CD14-positive monocyte (primary cell): ENCODE measurements around the gene NFYC. TPM values are rescaled to one million over a fixed set of nuclear protein-coding genes. Genes with fewer than 3 reads are reported as not detected.

ENCODE experiments used
- DNase-seq, 3 donors: peaks; one replicate each; pipeline ENCODE4 v3.0.0-alpha.2; 2011 to 2022
- H2AFZ ChIP-seq: 2 replicates; pipeline ENCODE4 v1.6.0; 2012; ENCODE audit warnings: mild to moderate bottlenecking, low read depth, low read length, inconsistent platforms; ENCODE audit not compliant: insufficient read depth, poor library complexity, severe bottlenecking
- H3K27ac ChIP-seq, 2 donors: 1 replicate in 1 of 2; 2 replicates in 1 of 2; pipeline ENCODE4 v1.5.1; 2012 to 2013; ENCODE audit warnings: low read length in 2 of 2, control low read depth in 1 of 2, inconsistent platforms in 1 of 2, low read depth in 1 of 2, mild to moderate bottlenecking in 1 of 2
- H3K27me3 ChIP-seq, 2 donors: one replicate each; pipeline versions ENCODE4 v1.6.0 to v1.6.1; 2011 to 2013; ENCODE audit warnings: low read length in 2 of 2; ENCODE audit not compliant: control insufficient read depth in 2 of 2, insufficient read depth in 2 of 2
- H3K36me3 ChIP-seq, 2 donors: replicated peaks in 1 of 2; 1 replicate in 1 of 2; 2 replicates in 1 of 2; pipeline versions ENCODE4 v1.5.1 to v1.6.1; 2012 to 2013; ENCODE audit warnings: low read length in 2 of 2, control low read depth in 1 of 2, inconsistent platforms in 1 of 2, mild to moderate bottlenecking in 1 of 2; ENCODE audit not compliant: insufficient read depth in 2 of 2, control insufficient read depth in 1 of 2
- H3K4me1 ChIP-seq, 2 donors: 1 replicate in 1 of 2; 2 replicates in 1 of 2; pipeline versions ENCODE4 v1.5.1 to v1.6.1; 2012 to 2013; ENCODE audit warnings: low read length in 2 of 2, control low read depth in 1 of 2, inconsistent platforms in 1 of 2, mild to moderate bottlenecking in 1 of 2, moderate library complexity in 1 of 2; ENCODE audit not compliant: insufficient read depth in 2 of 2, control insufficient read depth in 1 of 2
- H3K4me2 ChIP-seq: replicated peaks from 2 replicates; pipeline ENCODE3; 2012; ENCODE audit warnings: low read length, moderate library complexity, mild to moderate bottlenecking; ENCODE audit not compliant: poor library complexity, severe bottlenecking; ENCODE audit errors: extremely low read depth
- H3K4me3 ChIP-seq, 3 experiments: fragments of 200-600 bp in 1 of 3; sonication (generic) in 1 of 3; replicated peaks in 1 of 3; 1 replicate in 2 of 3; 2 replicates in 1 of 3; pipeline ENCODE4 v1.5.1; 2011 to 2013; ENCODE audit warnings: low read length in 3 of 3, mild to moderate bottlenecking in 3 of 3, control low read depth in 2 of 3, low read depth in 2 of 3, inconsistent platforms in 1 of 3, moderate library complexity in 1 of 3
- H3K79me2 ChIP-seq: 2 replicates; pipeline ENCODE4 v1.6.0; 2012; ENCODE audit warnings: mild to moderate bottlenecking, control low read depth, inconsistent platforms, low read length, moderate library complexity; ENCODE audit not compliant: insufficient read depth
- H3K9ac ChIP-seq: 2 replicates; pipeline ENCODE4 v1.6.0; 2017; ENCODE audit warnings: low read length, mild to moderate bottlenecking; ENCODE audit not compliant: insufficient read depth, poor library complexity, severe bottlenecking
- H3K9me3 ChIP-seq, 2 donors: replicated peaks in 1 of 2; 1 replicate in 1 of 2; 2 replicates in 1 of 2; pipeline versions ENCODE4 v1.5.1 to v1.6.1; 2012 to 2013; ENCODE audit warnings: low read length in 2 of 2, control low read depth in 1 of 2; ENCODE audit not compliant: control insufficient read depth in 1 of 2, insufficient read depth in 1 of 2
- H4K20me1 ChIP-seq: 2 replicates; pipeline ENCODE4 v1.6.0; 2012; ENCODE audit warnings: mild to moderate bottlenecking, low read length, control low read depth, moderate library complexity; ENCODE audit not compliant: insufficient read depth
- H3K27ac Mint-ChIP-seq, 7 donors: one replicate each; pipeline ENCODE4 v1.8.0; 2020; ENCODE audit warnings: mild to moderate bottlenecking in 7 of 7, mixed read lengths in 7 of 7, moderate library complexity in 6 of 7, inconsistent platforms in 2 of 7
- H3K27me3 Mint-ChIP-seq, 3 donors: one replicate each; pipeline ENCODE4 v1.8.0; 2021 to 2022; ENCODE audit warnings: low read depth in 3 of 3, mild to moderate bottlenecking in 3 of 3, mixed read lengths in 3 of 3, moderate library complexity in 3 of 3, inconsistent platforms in 1 of 3
- H3K36me3 Mint-ChIP-seq, 2 donors: one replicate each; pipeline ENCODE4 v1.8.0; 2020; ENCODE audit warnings: mixed read lengths in 2 of 2, inconsistent platforms in 1 of 2, mild to moderate bottlenecking in 1 of 2
- H3K4me1 Mint-ChIP-seq: one replicate; pipeline ENCODE4 v1.8.0; 2020; ENCODE audit warnings: mild to moderate bottlenecking, mixed read lengths
- H3K4me3 Mint-ChIP-seq, 2 donors: one replicate each; pipeline ENCODE4 v1.8.0; 2020; ENCODE audit warnings: mild to moderate bottlenecking in 2 of 2, mixed read lengths in 2 of 2, moderate library complexity in 1 of 2
- H3K9me3 Mint-ChIP-seq, 7 donors: one replicate each; pipeline ENCODE4 v1.8.0; 2020 to 2022; ENCODE audit warnings: mixed read lengths in 7 of 7, mild to moderate bottlenecking in 6 of 7, moderate library complexity in 6 of 7, inconsistent platforms in 2 of 7
- WGBS: methylation state at CpG from one replicate; pipeline ENCODE4 v1.1.5; 2013; ENCODE audit warnings: missing lambda C conversion rate; ENCODE audit not compliant: insufficient coverage; 5-methylcytosine and 5-hydroxymethylcytosine counted together
- intact Hi-C, 2 donors: fragments of 100-400 bp; cut with micrococcal nuclease; formaldehyde crosslinking; loops; one replicate each; pipeline versions ENCODE4 v1.15.0 to v1.15.1; 2023
- polyA plus RNA-seq, 3 donors: library from polyadenylated mRNA; depleted of rRNA in 1 of 3; unstranded in 2 of 3; stranded (reverse) in 1 of 3; fragments of 300-500 nt in 2 of 3; fragments of >200 nt in 1 of 3; fragmentation: Illumina TruSeq in 2 of 3; gene quantifications; 1 replicate in 2 of 3; 2 replicates in 1 of 3; pipeline ENCODE4 v1.2.3, GENCODE V29; 2012 to 2021
- TF ChIP-seq, protein P1 (sequence below): fragments of 200-600 bp; IDR thresholded peaks from one replicate; pipeline ENCODE4 v1.8.0; 2022; ENCODE audit warnings: antibody characterized with exemption, mild to moderate bottlenecking

The NFYC gene
- polyA plus RNA-seq, 3 donors: 61.2 to 142 (median 68.2) TPM

- H3K27ac ChIP-seq: no peak overlapping the region
- H3K27me3 ChIP-seq: no peaks in the 10 kb centered on the region
- Mint-ChIP-seq H3K9me3 (no peaks in the 10 kb centered on the region), H3K36me3 (no peaks in the 10 kb centered on the region), H3K4me3 (no peak overlapping the region), H3K27ac (no peak overlapping the region), H3K4me1 (peaks cover 15% of the 10 kb centered on the region), H3K27me3 (peaks cover 7 to 10% (median 7%) of the 10 kb centered on the region in 3 donors)
- H3K36me3 ChIP-seq: no peaks in the 10 kb centered on the region
- DNase-seq: no peak
- 41% methylated on average over 7 of the region's 13 CpGs for WGBS
- no peak overlapping the region for H2AFZ ChIP-seq
- no peaks in the 10 kb centered on the region for H3K79me2 ChIP-seq
- H3K9ac ChIP-seq: no peak overlapping the region
- TF ChIP-seq, protein P1, sequence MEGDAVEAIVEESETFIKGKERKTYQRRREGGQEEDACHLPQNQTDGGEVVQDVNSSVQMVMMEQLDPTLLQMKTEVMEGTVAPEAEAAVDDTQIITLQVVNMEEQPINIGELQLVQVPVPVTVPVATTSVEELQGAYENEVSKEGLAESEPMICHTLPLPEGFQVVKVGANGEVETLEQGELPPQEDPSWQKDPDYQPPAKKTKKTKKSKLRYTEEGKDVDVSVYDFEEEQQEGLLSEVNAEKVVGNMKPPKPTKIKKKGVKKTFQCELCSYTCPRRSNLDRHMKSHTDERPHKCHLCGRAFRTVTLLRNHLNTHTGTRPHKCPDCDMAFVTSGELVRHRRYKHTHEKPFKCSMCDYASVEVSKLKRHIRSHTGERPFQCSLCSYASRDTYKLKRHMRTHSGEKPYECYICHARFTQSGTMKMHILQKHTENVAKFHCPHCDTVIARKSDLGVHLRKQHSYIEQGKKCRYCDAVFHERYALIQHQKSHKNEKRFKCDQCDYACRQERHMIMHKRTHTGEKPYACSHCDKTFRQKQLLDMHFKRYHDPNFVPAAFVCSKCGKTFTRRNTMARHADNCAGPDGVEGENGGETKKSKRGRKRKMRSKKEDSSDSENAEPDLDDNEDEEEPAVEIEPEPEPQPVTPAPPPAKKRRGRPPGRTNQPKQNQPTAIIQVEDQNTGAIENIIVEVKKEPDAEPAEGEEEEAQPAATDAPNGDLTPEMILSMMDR: no peak
- H3K4me2 ChIP-seq: no peak overlapping the region
- no peaks in the 10 kb centered on the region for H3K9me3 ChIP-seq
- peaks cover 6 to 10% of the 10 kb centered on the region in 2 donors for H3K4me1 ChIP-seq
- no peaks in the 10 kb centered on the region for H4K20me1 ChIP-seq
- no peak overlapping the region for H3K4me3 ChIP-seq
- intact Hi-C loops: no loop called here
These were observed 104.5 kb downstream of the NFYC start for GRCh38 chr1:40795811-40796586.

DNA sequence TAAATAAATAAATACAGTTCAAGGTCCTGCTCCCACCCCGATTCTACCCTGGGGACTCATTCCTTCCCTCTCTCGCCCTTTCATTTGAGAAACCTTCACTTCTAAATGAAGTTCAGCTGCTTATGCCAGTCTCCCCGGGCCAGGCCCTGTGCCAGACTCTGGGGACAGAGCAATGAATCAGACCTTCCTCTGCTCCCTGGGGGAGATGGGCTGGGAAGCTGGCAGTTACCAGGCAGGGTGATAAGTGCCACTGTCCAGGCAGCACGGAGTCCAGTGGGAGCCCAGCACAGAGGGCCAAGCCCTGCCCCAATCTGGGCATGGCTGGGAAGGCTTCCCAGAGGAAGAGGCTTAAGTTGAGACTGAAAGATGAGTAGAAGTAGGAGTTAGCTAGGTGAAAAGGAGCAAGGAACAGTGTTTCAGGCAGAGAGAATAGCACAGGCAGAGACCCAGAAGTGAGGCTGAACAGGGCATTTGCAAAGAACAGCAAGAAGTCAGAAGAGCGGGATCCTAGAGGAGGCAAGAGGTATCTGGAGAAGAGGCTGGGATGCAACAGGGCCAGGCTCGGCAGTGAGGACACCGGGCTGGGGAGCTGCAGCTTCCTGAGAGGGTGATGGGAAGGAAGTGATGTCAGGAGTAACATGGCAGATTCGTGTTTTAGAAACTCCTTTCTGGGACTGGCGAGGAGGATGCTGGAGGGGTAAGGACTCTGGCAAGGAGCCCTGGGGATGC, 105.6 kb downstream of the NFYC start:
- Histone ChIP-seq H4K20me1 (no peaks in the 10 kb centered on the region), H3K36me3 (no peaks in the 10 kb centered on the region), H3K9me3 (no peaks in the 10 kb centered on the region), H2AFZ (peak overlapping the region; percentile 78), H3K4me1 (peaks cover 13 to 19% of the 10 kb centered on the region in 2 donors), H3K4me3 (peak overlapping the region in 1 of 3 experiments; percentile 43), H3K27me3 (no peaks in the 10 kb centered on the region), H3K4me2 (peak overlapping the region; percentile 54), H3K79me2 (no peaks in the 10 kb centered on the region), H3K27ac (no peak overlapping the region), H3K9ac (no peak overlapping the region)
- DNase-seq: no peak
- Mint-ChIP-seq H3K9me3 (no peaks in the 10 kb centered on the region), H3K36me3 (no peaks in the 10 kb centered on the region), H3K27me3 (peaks cover 6 to 9% (median 8%) of the 10 kb centered on the region in 3 donors), H3K27ac (peak overlapping the region in 1 of 7 donors; percentile 16), H3K4me3 (peak overlapping the region; percentile 26 to 40), H3K4me1 (peaks cover 25% of the 10 kb centered on the region)
- intact Hi-C loops: no loop called here
- WGBS: 49% methylated on average over 4 of the region's 9 CpGs
- TF ChIP-seq, protein P1: no peak
